HG03521 (cell line): Measurements from ENCODE around the gene ZNF302.

Experiments used
- ATAC-seq: cut with Tn5 transposase; IDR thresholded peaks from one replicate; pipeline ENCODE4 v1.9.1; 2021; ENCODE audit warnings: mild to moderate bottlenecking, moderate library complexity; ENCODE audit not compliant: unreplicated experiment

Gene ZNF302

DNA sequence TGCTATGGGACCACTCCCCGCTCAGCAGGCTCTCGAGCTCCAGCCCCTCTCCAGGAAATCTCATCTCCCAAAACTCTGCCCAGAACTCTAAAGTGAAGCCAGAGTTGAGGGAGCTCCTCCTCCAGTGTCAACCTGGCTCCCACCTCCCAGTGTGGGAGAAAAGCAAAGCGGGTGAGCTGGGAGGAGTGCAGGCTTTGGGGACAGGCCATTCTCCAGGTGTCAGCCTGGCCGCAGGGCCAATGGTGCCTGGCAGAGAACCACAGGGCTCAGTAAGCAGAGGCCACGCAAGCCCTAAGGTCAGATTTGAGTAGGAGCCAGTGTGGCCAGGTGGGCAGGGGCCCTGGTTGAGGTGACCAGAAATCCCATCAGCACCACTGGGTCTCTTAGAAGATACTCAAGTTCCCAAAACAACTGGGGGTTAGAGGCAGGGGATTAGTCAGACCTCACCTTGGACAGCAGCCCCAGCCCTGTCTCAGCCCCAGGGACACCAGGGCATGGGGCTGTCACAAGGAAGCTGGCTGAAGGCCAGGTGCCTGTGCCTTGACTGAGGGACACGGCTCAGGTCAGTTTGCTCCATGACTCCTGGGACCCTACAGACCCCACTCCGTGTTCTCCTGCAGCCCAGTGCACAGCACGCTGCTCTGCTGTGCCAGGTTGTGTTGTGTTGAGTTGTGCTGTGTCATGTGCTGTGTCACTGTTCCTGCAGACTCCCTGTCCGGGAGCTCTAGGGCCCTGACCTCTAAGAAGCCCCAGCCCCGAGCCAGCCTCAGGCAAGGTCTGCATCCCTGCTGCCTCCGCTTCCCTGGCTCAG lies 53.7 kb downstream of the ZNF302 start:
- no peak for ATAC-seq

DNA sequence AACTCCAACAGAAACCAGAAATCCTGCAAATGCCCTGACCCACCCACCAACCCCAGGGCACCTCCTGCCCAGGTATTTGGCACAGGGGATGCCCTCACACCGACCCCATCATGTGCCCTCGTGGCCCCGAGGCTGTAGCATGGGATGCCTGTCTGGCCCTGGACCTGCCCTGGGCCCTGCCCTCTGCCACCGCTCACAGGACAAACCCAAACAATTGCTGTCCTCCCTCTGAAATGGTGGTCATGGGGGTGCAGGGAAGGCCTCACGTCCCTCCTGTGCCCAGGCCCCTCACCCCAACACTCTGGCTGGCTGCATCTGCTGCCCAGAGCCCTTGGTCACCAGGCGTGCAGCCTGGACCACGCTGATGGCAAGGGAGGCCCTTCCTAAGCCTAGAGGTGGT lies 54.5 kb downstream of the ZNF302 start:
- no peak for ATAC-seq

GRCh38 chr19:34732612-34733211 lies 55.2 kb downstream of the ZNF302 start:
- no peak for ATAC-seq

DNA sequence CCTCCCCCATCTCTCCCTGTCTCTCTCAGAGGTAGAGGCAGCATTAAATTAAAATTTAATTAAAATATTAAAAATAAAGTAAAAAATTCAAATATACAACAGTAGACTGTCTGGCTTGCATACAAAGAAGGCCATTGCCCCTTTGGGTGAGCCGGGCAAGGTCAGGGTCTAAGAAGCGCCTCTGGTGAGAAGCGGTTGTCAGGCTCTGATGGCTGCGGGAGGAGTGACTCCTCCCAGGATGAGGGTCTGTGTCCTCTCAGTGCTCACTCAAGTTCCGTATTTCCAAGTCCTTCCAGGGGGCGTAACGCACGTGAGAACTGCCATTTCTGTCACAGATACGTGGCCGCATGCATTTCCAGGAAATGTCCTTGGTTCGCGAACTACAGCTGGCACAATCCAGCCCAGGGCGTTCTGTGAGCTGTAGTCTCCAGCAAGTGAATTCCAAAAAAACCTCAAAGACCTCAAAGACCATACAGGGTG lies 55.8 kb downstream of the ZNF302 start:
- ATAC-seq: peak; percentile 3

GRCh38 chr19:34733746-34734536 lies 56.5 kb downstream of the ZNF302 start, which contains the start of gene ZNF181:
Gene ZNF181, plus strand, starts transcription at chr19:34734243. Its CDS starts 795 bp downstream, at chr19:34735038.
- ATAC-seq: peak; percentile 70

GRCh38 chr19:34734537-34735103 lies 57.1 kb downstream of the ZNF302 start:
- ATAC-seq: no peak
